ENCODE results near the gene CCDC71.

CCDC71 gene

DNA sequence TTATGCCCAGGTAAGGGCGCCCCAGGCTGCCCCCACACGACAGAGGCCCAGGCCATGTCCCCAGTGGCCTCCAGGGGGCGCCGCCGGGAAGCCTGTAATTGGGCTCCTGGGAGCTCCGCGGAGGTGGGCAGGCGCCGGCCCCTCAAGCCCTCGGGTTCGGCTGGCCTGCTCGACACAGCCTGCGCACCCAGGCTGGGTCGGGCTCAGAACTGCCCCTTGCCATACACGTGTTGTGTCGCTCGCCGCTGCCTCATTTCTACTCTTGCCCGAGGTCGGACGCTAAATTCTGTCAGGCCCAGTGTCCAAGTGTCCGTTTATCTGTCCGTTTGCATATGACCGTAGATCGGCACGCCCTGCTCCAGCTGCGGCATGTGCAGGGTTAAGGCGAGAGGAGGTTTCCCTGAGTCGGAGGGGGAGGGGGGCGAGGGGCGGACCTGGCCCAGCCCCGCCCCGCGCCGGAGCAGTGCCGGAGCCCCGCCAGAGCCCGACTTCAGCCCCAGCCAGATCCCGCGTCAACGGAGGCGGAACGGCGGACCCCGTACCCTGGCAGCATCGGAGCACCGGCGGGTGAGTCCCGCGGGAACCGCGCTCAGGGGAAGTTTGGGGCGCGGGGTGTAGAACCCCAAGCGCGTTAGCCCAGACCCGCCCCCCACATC is 5.1 kb upstream of the CCDC71 start, which contains the start of gene KLHDC8B:
Gene KLHDC8B (plus strand): TSS at position 480 of the 656 bp plus-strand sequence. CDS start 1,172 bp downstream, outside the sequence.
- Histone ChIP-seq H2BK15ac (ENCODE audit: low read length) (peak within 1 kb of the TSS; percentile 93), H3K4me1 (ENCODE audit: control insufficient read depth in 2 of 2, insufficient read depth in 1 of 2, low read depth in 1 of 2, low read length in 2 of 2) (peaks cover 28 to 32% of the 10 kb centered on the region in 2 donors), H4K8ac (ENCODE audit: low read depth, low read length) (no peak within 1 kb of the TSS), H3K4ac (ENCODE audit: low read length) (no peak within 1 kb of the TSS), H3K18ac (ENCODE audit: low read length) (peak within 1 kb of the TSS; percentile 97), H4K91ac (ENCODE audit: low read depth, low read length, poor library complexity) (no peak within 1 kb of the TSS), H3K27me3 (ENCODE audit: control insufficient read depth in 3 of 3, insufficient read depth in 3 of 3, low read depth in 1 of 3, low read length in 3 of 3) (peaks cover 0 to 2% (median 0%) of the 10 kb centered on the region in 3 experiments), H2BK5ac (ENCODE audit: low read length) (peak within 1 kb of the TSS; percentile 93), H2AK5ac (ENCODE audit: low read depth, low read length) (peak within 1 kb of the TSS; percentile 12), H3K23ac (ENCODE audit: low read depth, low read length, poor library complexity) (peak within 1 kb of the TSS; percentile 82), H3K4me3 (ENCODE audit: low read length in 2 of 2) (peak within 1 kb of the TSS; percentile 86 to 92), H2BK12ac (ENCODE audit: low read length) (peak within 1 kb of the TSS; percentile 76), H3K9me3 (replicated peaks in 1 of 2; ENCODE audit: control insufficient read depth in 2 of 2, insufficient read depth in 1 of 2, low read depth in 1 of 2, low read length in 2 of 2) (peaks cover 0 to 2% of the 10 kb centered on the region in 2 donors), H3K79me1 (ENCODE audit: low read depth, low read length) (peaks cover 11% of the 10 kb centered on the region), H3K36me3 (replicated peaks in 1 of 2; ENCODE audit: control insufficient read depth in 2 of 2, insufficient read depth in 2 of 2, low read length in 2 of 2) (peaks cover 17 to 22% of the 10 kb centered on the region in 2 donors), H3K4me2 (ENCODE audit: insufficient read depth, low read length, poor library complexity, severe bottlenecking) (peak within 1 kb of the TSS; percentile 92), H3K9ac (ENCODE audit: low read depth, low read length, poor library complexity) (peak within 1 kb of the TSS; percentile 90), H2AFZ (ENCODE audit: low read length) (peak within 1 kb of the TSS; percentile 96), H2BK120ac (ENCODE audit: low read depth, low read length) (no peak within 1 kb of the TSS), H3K14ac (ENCODE audit: low read length) (no peak within 1 kb of the TSS), H3K27ac (replicated peaks; ENCODE audit: low read length) (peak within 1 kb of the TSS; percentile 80)
- DNase-seq (ENCODE audit: low spot score), result peak; percentile 89
- no CpG with 5 or more reads among the region's 57 CpGs for WGBS, 2 donors (ENCODE audit: extremely low coverage in 2 of 2, insufficient read length in 2 of 2, insufficient replicate concordance in 1 of 2)

DNA sequence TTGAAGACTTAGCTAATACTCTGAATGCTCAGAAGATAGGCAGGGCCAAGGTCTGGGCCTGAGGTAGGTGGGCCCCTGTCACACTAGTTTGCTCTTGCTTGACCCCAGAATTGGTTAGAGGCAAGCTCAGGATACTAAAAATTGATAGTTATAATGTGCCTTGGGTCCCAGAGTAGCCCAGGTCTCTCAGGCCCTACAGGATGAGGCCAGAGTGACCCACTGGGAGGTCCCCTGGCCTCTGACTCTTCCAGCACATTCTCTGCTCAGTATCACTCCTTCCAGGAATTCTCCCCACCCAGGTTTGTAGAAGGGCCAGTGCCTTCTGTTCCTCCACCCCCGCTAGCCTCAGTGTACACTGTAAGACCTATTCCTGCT is 4.6 kb upstream of the CCDC71 start:
- Histone ChIP-seq H4K91ac (ENCODE audit: low read depth, low read length, poor library complexity) (no peak overlapping the region), H2BK5ac (ENCODE audit: low read length) (peak overlapping the region; percentile 27), H3K23ac (ENCODE audit: low read depth, low read length, poor library complexity) (peak overlapping the region; percentile 82), H3K9me3 (replicated peaks in 1 of 2; ENCODE audit: control insufficient read depth in 2 of 2, insufficient read depth in 1 of 2, low read depth in 1 of 2, low read length in 2 of 2) (peaks cover 0 to 2% of the 10 kb centered on the region in 2 donors), H3K27ac (replicated peaks; ENCODE audit: low read length) (no peak overlapping the region), H3K4me1 (ENCODE audit: control insufficient read depth in 2 of 2, insufficient read depth in 1 of 2, low read depth in 1 of 2, low read length in 2 of 2) (peaks cover 28 to 32% of the 10 kb centered on the region in 2 donors), H3K4me3 (ENCODE audit: low read length in 2 of 2) (peak overlapping the region in 1 of 2 donors; percentile 86), H3K4me2 (ENCODE audit: insufficient read depth, low read length, poor library complexity, severe bottlenecking) (peak overlapping the region; percentile 92), H3K14ac (ENCODE audit: low read length) (no peak overlapping the region), H2BK15ac (ENCODE audit: low read length) (peak overlapping the region; percentile 6), H3K4ac (ENCODE audit: low read length) (no peak overlapping the region), H2BK12ac (ENCODE audit: low read length) (no peak overlapping the region), H3K18ac (ENCODE audit: low read length) (no peak overlapping the region), H3K27me3 (ENCODE audit: control insufficient read depth in 3 of 3, insufficient read depth in 3 of 3, low read depth in 1 of 3, low read length in 3 of 3) (peaks cover 0 to 2% (median 0%) of the 10 kb centered on the region in 3 experiments), H2AK5ac (ENCODE audit: low read depth, low read length) (peak overlapping the region; percentile 8), H3K36me3 (replicated peaks in 1 of 2; ENCODE audit: control insufficient read depth in 2 of 2, insufficient read depth in 2 of 2, low read length in 2 of 2) (peaks cover 13 to 17% of the 10 kb centered on the region in 2 donors), H2BK120ac (ENCODE audit: low read depth, low read length) (no peak overlapping the region), H3K9ac (ENCODE audit: low read depth, low read length, poor library complexity) (no peak overlapping the region), H4K8ac (ENCODE audit: low read depth, low read length) (no peak overlapping the region), H3K79me1 (ENCODE audit: low read depth, low read length) (peaks cover 11% of the 10 kb centered on the region), H2AFZ (ENCODE audit: low read length) (peak overlapping the region; percentile 96)
- DNase-seq (ENCODE audit: low spot score), result no peak
- WGBS, 2 donors (ENCODE audit: extremely low coverage in 2 of 2, insufficient read length in 2 of 2, insufficient replicate concordance in 1 of 2), result no CpG with 5 or more reads among the region's 1 CpG

DNA sequence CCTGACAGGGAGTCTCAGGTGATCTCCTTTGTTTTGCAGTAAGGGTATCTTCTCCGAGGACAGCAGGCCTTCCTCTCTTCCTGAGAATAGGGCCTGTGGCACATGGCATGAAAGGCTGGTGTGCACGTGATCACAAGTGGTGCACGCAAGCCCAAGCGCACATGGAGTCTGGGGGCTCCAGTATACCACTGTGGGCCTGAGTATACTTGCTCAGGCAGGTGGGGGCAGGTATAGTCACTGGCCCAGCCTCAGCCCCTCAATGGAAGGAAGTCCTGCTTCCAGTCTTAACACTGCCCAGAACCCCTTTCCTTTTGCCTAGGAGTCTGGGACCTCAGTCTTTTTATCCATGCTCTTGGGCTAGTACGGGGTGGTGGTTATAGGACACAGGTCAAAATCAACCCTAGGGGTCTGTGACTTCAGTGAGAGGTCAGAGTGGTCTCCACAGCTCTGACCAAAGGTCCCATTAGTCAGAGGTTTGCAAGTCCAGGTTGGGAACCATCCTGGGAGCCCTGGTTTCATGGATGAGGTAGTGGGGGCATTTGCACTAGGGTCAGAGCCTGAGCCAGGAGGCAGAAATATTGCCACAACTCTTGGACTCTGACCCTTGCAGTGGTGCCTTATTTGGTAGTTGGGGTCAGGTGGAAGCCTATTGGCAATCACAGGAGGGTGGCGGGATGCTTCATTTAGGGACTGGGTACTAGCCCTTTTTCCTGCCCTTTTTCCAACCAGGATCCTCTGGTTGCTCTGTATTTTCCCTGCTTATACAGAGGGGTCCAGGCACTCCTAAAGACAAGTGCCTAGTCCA is 823 bp upstream of the CCDC71 start:
- H3K23ac ChIP-seq (ENCODE audit: low read depth, low read length, poor library complexity), result no peak overlapping the region
- H4K8ac ChIP-seq (ENCODE audit: low read depth, low read length), result peak overlapping the region; percentile 99
- peaks cover 16 to 30% of the 10 kb centered on the region in 2 donors for H3K36me3 ChIP-seq (replicated peaks in 1 of 2; ENCODE audit: control insufficient read depth in 2 of 2, insufficient read depth in 2 of 2, low read length in 2 of 2)
- H3K18ac ChIP-seq (ENCODE audit: low read length), result peak overlapping the region; percentile 95
- H3K14ac ChIP-seq (ENCODE audit: low read length), result no peak overlapping the region
- peak overlapping the region; percentile 82 for H2BK12ac ChIP-seq (ENCODE audit: low read length)
- peak overlapping the region; percentile 14 for H2BK120ac ChIP-seq (ENCODE audit: low read depth, low read length)
- no peak overlapping the region for H3K27ac ChIP-seq (replicated peaks; ENCODE audit: low read length)
- H3K4me3 ChIP-seq (ENCODE audit: low read length in 2 of 2), result peak overlapping the region in 1 of 2 donors; percentile 97
- H3K4me2 ChIP-seq (ENCODE audit: insufficient read depth, low read length, poor library complexity, severe bottlenecking), result no peak overlapping the region
- peaks cover 0 to 6% of the 10 kb centered on the region in 2 donors for H3K9me3 ChIP-seq (replicated peaks in 1 of 2; ENCODE audit: control insufficient read depth in 2 of 2, insufficient read depth in 1 of 2, low read depth in 1 of 2, low read length in 2 of 2)
- H3K27me3 ChIP-seq (ENCODE audit: control insufficient read depth in 3 of 3, insufficient read depth in 3 of 3, low read depth in 1 of 3, low read length in 3 of 3), result peaks cover 0 to 2% (median 0%) of the 10 kb centered on the region in 3 experiments
- H2AK5ac ChIP-seq (ENCODE audit: low read depth, low read length), result peak overlapping the region; percentile 95
- H3K4me1 ChIP-seq (ENCODE audit: control insufficient read depth in 2 of 2, insufficient read depth in 1 of 2, low read depth in 1 of 2, low read length in 2 of 2), result peaks cover 3 to 13% of the 10 kb centered on the region in 2 donors
- H2BK5ac ChIP-seq (ENCODE audit: low read length), result peak overlapping the region; percentile 77
- WGBS, 2 donors (ENCODE audit: extremely low coverage in 2 of 2, insufficient read length in 2 of 2, insufficient replicate concordance in 1 of 2), result no CpG with 5 or more reads among the region's 6 CpGs
- no peak overlapping the region for H3K9ac ChIP-seq (ENCODE audit: low read depth, low read length, poor library complexity)
- H2AFZ ChIP-seq (ENCODE audit: low read length), result peak overlapping the region; percentile 90
- no peak overlapping the region for H3K4ac ChIP-seq (ENCODE audit: low read length)
- H4K91ac ChIP-seq (ENCODE audit: low read depth, low read length, poor library complexity), result no peak overlapping the region
- peaks cover 5% of the 10 kb centered on the region for H3K79me1 ChIP-seq (ENCODE audit: low read depth, low read length)
- DNase-seq (ENCODE audit: low spot score), result no peak
- peak overlapping the region; percentile 97 for H2BK15ac ChIP-seq (ENCODE audit: low read length)

Data from neuronal stem cell (in vitro differentiated cells).